Stimulated activated CD4-positive, alpha-beta T cell treated with anti-CD3 and anti-CD28 coated beads, Interleukin-2, amount 100 ng/mL, for 24 hours (primary cell): ENCODE data around the gene SEC14L6.
A peak's percentile ranks its signal among the peaks of the same experiment; 100 is the strongest.
"Not testable (repeated sequence)": the region's sequence is repeated elsewhere in the genome, so short reads cannot be mapped to it uniquely, and the experiment has no call there.

ENCODE experiments used
- DNase-seq, 2 donors: peaks; one replicate each; pipeline ENCODE4 v3.0.0-alpha.2; 2020

Gene SEC14L6

DNA sequence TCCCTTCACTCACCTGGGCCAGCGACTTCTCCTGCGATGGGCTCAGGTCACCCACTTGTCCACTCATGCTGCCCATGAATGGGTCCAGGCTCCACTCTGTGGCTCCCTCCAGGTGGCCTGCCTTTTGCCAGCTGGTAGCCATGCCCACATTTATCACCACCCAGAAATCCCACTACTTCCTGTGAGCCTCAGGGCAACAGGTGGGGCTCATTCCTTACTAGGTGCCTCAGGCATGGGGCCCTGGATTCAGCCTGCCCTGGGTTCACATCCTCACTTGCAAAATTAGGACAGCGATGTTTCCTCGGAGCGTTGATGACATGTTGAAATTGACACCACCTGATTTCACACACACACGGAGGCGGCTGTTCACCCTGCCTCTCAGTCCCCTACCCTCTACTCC lies at the start of gene SEC14L6:
SEC14L6 (minus strand) TSS at position 126 of the 400 bp plus-strand sequence; CDS start at position 67, 59 bp downstream.
- no peak for DNase-seq

GRCh38 chr22:30596199-30596598 lies 49.7 kb upstream of the SEC14L6 start:
- DNase-seq = no peak

DNA sequence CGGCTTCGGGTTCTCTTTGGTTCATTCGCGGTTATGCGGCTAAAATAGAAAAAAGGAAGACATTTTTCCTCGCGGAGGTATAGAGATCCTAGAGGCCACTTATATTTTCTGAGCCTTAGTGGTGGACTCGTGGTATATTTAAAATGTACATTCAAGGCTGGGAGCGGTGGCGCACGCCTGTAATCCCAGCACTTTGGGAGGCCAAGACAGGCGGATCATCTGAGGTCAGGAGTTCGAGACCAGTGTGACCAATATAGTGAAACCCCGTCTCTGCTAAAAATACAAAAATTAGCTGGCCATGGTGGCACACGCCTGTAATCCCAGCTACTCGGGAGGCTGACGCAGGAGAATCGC lies 45.8 kb upstream of the SEC14L6 start:
- not testable (repeated sequence) for DNase-seq

DNA sequence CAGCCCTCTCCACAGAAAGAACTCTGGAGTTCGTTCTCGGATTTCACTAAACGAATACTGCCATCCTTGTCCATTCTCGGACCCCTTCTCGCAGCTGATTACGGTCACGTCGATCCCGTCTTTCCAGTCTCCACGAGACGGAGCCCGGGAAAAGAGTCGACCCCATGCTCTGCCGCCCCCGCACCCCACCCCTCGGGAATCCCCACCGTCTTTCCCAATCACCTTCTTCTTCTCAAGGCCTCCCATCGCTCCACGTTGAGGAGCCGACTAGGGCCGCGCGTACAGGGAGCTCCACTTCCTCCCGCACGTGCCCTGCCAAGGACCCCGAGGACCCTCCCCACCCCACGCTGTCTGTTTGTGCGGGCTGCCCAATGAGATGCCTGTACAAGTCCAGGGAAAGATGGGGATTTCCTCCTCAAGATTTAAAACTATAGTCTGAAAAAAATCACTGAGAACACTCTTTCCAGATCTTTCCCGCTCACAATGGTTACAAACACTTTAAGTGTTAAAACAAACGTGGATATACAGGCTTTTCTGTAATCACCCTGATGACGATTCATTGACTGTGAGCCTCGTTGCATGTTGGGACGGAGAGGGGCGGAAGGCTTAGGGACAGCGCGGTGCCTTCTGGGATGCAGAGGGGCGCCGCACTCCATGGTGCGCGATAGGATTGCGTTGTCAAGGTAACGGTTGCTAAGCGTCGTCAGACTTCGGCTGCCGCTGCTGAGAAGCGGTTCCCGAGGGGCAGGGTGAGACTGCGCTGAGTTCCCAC lies 45.2 kb upstream of the SEC14L6 start, which contains the start of gene PES1:
PES1 (minus strand) TSS at position 323 of the 772 bp plus-strand sequence; CDS start at position 246, 77 bp downstream.
- DNase-seq = peak; percentile 91 to 94

- no peak for DNase-seq
Observed at GRCh38 chr22:30591191-30591587, 44.6 kb upstream of the SEC14L6 start.

- no peak for DNase-seq
Observed at GRCh38 chr22:30586414-30586813, 39.9 kb upstream of the SEC14L6 start.

DNA sequence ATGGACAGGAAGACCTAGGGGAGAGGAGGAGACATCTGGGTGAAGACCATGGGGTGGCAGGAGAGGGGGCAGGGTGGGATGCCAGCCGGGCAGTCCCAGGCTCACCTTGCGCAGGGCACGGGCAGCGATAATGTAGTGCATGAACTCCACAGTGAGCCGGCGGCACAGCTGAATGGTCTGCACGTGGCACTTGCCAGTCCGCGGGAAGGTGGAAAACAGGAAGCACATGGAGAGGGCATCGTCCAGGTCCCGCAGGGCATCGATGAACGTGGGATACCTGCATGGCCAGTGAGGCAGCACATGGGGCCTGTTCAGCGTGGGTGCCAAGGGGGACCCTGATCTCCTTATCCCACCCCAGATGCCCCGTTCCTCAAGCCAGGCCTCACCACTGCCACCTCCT lies 37.9 kb upstream of the SEC14L6 start:
- DNase-seq = no peak

- no peak for DNase-seq
Observed at GRCh38 chr22:30582788-30583545, 36.4 kb upstream of the SEC14L6 start.

DNA sequence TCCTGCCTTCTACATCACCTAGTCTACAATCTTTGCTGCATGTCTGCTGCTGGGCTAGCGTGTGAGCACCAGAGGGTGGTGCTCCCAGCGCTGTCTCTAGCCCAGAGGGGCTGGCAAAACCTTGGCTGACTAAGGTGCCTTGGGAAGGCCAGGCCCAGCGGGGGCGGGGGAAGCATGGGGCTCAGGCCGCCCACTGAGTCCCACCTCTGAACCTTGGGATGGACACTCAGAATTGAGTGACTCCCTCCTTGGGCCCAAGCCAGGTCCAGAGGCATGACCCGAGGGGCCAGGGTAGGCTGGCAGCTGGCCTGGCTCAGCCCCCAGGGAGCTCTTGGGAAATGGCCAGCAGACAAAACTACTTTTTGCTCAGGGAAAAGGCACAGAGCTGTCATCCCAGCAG lies 35.5 kb upstream of the SEC14L6 start:
- DNase-seq = no peak

DNA sequence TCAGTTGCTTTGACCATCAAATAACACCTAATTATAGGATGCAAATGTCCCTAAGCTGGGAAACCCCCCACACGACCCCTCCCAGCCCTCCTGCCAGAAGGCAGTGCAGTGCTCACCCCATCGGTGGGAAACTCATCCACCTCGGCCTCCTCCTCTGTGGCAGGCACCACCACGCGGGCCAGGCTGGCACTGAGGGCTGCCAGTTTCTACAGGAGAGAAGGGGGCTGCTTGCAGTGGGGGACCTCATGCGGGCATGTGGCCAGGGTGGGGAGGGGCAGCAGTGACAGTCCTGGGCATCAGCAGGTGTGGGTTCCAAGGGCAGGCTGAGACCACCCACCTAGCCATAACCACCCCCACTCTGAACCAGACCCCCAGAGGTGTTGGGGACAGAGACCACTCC lies 34.4 kb upstream of the SEC14L6 start:
- no peak for DNase-seq

DNA sequence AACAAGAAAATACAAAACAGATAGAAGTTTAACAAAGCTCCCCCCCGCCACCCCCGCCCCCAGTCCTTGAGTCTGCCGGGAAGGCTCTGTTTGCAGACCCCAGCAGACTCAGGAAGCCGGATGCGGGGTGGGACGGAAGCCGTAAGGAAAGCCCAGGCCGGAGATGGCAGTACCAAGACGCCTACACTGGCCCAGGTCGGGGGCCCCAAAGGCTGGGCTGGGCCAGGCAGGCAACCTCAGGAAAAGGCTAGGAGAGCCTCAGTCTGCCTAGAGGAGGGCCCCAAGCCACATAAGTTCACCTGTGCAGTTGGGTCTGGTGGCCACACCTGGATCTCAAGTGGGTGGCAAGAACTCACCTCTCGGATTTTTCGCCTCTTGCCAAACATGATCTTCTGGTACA lies 31.9 kb upstream of the SEC14L6 start:
- no peak for DNase-seq

GRCh38 chr22:30575859-30576258 lies 29.3 kb upstream of the SEC14L6 start:
- DNase-seq = no peak

- no peak for DNase-seq
Observed at GRCh38 chr22:30574997-30575671, 28.6 kb upstream of the SEC14L6 start.

- DNase-seq = no peak
Observed at GRCh38 chr22:30574095-30574981, 27.8 kb upstream of the SEC14L6 start, which contains the start of gene GAL3ST1. Gene GAL3ST1, minus strand, starts transcription at chr22:30574665. Its CDS starts 17,273 bp downstream, at chr22:30557392.

DNA sequence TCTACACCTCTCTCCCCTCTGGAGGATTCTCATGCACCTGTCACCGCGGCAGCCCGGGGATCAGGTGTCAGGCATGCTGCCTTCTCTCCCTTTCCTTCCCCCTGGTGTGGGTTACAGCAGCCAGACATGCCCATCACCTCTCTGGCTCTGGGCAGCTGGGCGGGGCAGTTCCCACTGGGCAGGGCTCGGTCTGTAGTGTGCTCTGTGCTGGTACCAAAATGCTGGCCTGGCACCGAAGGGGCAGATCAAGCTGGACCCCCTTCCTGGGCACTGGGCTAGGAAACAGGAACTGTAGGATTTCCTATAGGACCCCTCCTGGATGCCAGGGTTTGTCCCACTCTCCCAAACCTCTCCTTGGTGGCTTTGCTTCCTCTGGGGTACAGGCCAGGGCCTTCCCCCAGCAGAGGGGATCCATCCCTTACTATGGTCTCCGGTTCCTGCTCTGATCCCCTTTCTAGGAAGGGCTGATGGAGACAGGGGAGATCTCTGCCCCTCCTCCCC lies 27.1 kb upstream of the SEC14L6 start:
- DNase-seq = no peak

- no peak for DNase-seq
Observed at GRCh38 chr22:30572840-30573593, 26.5 kb upstream of the SEC14L6 start.

- DNase-seq = no peak
Observed at GRCh38 chr22:30572210-30572609, 25.7 kb upstream of the SEC14L6 start.

DNA sequence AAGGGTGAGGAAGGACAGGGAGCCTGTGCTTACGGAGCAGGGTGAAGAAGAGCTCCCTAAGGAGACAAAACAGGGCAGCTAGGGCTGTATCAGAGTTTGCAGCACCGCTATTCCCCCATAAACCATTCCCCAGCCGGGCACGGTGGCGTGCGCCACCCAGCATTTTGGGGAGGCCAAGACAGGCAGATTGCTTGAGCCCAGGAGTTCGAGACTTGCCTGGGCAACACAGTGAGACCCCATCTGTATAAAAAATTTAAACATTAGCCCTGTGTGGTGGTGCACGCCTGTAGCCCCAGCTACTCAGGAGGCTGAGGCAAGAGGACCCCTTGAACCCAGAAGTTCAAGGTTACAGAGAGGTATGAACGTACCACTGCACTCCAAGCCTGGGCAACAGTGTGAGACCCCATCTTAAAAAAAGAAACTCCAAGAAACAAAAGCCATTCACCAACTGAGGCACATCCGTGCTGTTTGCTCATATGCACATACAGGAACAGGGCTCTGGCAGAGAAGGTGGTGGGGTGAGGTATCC lies 23.2 kb upstream of the SEC14L6 start:
- no peak for DNase-seq

DNA sequence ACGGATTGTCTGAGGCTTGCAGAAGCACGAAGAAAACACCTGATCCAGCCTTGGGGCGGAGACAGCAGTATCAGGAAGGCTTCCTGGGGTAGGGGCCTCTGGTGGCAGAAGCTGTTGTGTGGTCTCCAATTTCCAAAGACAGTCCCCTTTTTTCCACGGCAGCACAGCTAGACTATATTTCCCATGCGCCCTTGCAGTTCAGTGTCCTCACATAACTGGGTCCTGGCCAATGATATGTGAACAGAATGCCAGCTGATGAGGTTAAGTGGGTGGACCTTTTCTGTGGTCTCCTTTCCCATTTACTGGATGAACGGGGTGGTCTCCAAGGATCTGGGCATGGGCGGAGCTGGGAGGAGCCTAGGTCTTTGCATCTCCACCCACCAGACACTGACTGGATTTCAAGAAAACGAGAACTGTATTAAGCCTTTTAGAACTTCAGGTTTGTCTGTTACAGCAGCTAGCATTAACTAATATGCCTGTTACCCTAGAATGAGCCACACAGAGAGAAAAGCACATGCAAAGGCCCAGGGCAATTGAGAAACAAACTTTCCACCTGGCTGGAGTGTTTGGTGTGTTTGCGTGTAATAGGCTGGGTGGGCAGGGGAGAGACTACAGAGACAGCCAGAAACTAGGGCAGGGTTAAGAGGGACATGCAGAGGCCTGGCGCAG lies 21.7 kb upstream of the SEC14L6 start:
- no peak for DNase-seq

- DNase-seq = not testable (repeated sequence)
Observed at GRCh38 chr22:30567277-30567676, 20.7 kb upstream of the SEC14L6 start.

GRCh38 chr22:30566125-30566524 lies 19.6 kb upstream of the SEC14L6 start:
- DNase-seq = no peak
